ENCODE data around the gene OR1A2.

The OR1A2 gene, protein sequence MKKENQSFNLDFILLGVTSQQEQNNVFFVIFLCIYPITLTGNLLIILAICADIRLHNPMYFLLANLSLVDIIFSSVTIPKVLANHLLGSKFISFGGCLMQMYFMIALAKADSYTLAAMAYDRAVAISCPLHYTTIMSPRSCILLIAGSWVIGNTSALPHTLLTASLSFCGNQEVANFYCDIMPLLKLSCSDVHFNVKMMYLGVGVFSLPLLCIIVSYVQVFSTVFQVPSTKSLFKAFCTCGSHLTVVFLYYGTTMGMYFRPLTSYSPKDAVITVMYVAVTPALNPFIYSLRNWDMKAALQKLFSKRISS

DNA sequence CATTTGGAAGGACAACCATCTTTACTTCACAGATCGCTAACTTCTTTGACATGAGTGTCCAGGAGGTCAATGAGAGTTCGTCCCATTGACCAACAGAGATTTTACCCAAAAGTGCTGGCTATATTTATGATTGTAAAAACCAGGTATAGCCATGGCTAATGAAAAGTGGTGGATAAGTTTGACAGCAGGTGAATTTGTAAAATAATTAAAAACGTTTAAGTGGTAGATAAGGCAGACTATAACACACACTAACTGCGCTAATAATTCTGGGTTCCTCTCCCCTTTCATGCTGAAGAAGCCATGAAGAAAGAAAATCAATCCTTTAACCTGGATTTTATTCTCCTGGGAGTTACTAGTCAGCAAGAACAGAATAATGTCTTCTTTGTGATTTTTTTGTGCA, at the start of gene OR1A2:
OR1A2 (plus strand) TSS at position 301 of the 400 bp plus-strand sequence; CDS start at position 301, 0 bp downstream.
- TF ChIP-seq, protein P1, sequence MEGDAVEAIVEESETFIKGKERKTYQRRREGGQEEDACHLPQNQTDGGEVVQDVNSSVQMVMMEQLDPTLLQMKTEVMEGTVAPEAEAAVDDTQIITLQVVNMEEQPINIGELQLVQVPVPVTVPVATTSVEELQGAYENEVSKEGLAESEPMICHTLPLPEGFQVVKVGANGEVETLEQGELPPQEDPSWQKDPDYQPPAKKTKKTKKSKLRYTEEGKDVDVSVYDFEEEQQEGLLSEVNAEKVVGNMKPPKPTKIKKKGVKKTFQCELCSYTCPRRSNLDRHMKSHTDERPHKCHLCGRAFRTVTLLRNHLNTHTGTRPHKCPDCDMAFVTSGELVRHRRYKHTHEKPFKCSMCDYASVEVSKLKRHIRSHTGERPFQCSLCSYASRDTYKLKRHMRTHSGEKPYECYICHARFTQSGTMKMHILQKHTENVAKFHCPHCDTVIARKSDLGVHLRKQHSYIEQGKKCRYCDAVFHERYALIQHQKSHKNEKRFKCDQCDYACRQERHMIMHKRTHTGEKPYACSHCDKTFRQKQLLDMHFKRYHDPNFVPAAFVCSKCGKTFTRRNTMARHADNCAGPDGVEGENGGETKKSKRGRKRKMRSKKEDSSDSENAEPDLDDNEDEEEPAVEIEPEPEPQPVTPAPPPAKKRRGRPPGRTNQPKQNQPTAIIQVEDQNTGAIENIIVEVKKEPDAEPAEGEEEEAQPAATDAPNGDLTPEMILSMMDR (IDR thresholded peaks at IDR 0.05; ENCODE audit: insufficient read depth, missing control alignments) = no peak
- DNase-seq (ENCODE audit: insufficient read length, low spot score) (no peak), FAIRE-seq (no peak)

DNA sequence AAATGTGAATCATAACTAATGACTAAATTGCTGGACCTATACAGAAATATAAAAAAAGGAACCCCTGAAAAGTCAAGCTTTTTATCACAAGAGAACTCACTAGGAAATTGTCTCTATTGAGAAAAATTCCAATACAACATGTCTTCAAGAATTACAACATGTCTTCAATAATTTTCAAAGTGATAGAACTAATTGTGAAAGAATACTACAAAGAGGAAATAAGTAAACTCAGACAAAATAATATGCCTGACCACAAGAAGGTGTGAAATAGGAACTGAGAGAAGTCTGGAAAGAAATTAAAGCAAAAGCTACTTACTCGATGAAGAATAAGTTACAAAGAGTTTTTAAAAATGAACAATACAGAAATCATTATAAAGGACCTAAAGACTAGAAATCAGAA, 40.1 kb upstream of the OR1A2 start:
- DNase-seq (ENCODE audit: insufficient read length, low spot score) (no peak), FAIRE-seq (no peak)
- TF ChIP-seq, protein P1 (IDR thresholded peaks at IDR 0.05; ENCODE audit: insufficient read depth, missing control alignments) = no peak

DNA sequence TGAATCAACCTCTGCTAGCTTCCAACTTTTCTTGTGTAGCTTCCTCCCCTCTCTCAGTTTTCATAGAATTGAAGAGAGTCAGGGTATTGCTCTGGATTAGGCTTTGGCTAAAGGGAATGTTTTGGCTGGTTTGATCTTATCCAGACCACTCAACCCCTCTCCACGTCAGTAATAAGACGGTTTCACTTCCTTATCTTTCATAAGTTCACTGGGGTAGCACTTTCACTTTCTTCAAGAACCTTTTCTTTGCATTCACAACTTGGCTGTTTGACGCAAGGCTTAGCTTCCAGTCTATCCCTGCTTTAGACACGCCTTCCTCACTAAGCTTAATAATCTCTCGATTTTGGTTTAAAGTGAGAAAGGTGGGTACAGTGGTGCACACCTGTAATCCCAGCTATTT, 29.7 kb upstream of the OR1A2 start:
- TF ChIP-seq, protein P1 (IDR thresholded peaks at IDR 0.05; ENCODE audit: insufficient read depth, missing control alignments) = no peak
- FAIRE-seq = no peak
- no peak for DNase-seq (ENCODE audit: insufficient read length, low spot score)

DNA sequence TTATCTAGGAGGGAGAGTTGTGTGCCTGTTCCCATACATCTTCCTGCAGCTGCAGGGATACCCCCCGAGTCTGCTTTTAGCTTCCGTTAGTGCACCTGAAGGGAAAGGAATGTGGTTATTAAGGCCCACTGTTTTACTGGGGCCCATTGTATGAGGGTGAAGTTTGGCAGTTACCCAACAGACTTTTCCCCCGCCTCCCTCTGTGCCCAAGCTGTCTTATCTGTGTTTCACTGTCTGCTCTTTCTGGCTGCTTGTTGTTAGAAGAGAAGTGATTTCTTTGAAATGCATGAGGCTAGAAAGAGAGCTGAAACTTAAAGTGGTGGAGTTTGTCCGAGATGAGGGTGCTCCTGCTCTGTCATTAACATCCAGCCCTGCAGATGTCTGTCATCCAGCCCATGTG, 7.4 kb upstream of the OR1A2 start:
- TF ChIP-seq, protein P1 (IDR thresholded peaks at IDR 0.05; ENCODE audit: insufficient read depth, missing control alignments) = no peak
- DNase-seq (ENCODE audit: insufficient read length, low spot score) (no peak), FAIRE-seq (no peak)

DNA sequence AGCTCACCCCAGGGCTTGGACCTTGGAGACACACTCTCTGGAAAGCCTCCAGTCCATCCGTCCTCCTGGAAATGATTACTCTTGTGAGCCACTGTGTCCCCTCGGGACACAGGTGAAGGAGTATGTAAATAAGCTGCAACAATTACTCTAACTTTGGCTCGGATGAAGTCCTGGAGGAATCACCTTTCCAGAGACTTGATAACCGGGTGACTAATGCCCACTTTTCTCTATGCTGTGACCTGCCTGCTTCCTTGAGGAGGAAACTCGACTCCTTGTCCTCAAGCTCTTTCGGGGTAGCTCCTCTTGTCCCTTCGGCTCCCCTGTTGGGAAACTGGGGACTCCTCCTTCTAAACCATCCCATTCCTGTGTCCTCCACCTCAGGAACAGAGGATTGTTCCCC, 10.0 kb downstream of the OR1A2 start, which contains the start of gene OR1A1:
OR1A1 (plus strand) TSS at position 301 of the 400 bp plus-strand sequence. CDS start 7,954 bp downstream, outside the sequence.
- FAIRE-seq = no peak
- no peak for DNase-seq (ENCODE audit: insufficient read length, low spot score)
- TF ChIP-seq, protein P1 (IDR thresholded peaks at IDR 0.05; ENCODE audit: insufficient read depth, missing control alignments) = no peak

DNA sequence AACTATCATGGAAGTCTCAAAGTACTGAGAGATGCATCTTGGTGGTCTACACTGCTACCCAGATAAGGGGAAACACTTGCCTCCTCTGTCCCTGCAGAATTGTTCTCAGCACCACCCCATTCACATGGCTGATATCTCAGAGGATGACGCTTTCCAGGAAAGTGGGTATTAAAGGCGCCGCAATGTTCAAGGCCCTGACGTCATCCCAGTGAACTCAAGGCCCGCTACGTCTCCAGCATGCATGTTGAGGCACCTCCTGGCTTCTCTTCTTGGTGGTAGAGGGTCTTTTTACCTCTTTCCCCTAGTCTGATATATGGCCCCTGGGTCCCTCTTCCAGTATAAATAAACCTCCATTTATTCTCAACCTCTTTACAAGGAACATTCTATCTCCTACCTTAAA, 11.2 kb downstream of the OR1A2 start:
- TF ChIP-seq, protein P1 (IDR thresholded peaks at IDR 0.05; ENCODE audit: insufficient read depth, missing control alignments) = no peak
- DNase-seq (ENCODE audit: insufficient read length, low spot score) (no peak), FAIRE-seq (no peak)

DNA sequence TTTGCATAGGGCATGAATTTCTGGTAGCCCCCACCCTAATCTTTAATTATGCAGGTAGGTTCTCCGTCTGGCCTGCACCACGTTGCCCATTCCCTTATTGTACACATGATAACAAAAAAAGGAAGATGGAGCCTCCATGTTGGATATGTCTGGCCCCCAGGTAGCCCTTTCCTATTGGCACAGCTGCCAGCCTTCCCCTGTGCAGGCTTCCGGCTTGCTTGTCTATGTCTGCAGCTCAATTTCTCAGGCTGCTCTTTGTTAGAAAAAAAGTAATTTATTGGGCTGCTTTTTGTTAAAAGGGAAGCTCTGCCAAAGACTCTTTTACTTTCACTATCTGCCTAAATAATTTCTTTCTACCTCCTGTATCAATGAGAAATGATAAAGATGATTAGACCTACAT, 15.7 kb downstream of the OR1A2 start:
- TF ChIP-seq, protein P1 (IDR thresholded peaks at IDR 0.05; ENCODE audit: insufficient read depth, missing control alignments) = no peak
- DNase-seq (ENCODE audit: insufficient read length, low spot score) (no peak), FAIRE-seq (no peak)
